Muscle layer of colon (tissue), 2 donors: ENCODE data around the gene SLC38A1.

Experiments
- H3K27ac ChIP-seq: one replicate; pipeline ENCODE4 v1.7.0; 2013; ENCODE audit warnings: low read depth, mild to moderate bottlenecking, low read length, moderate library complexity
- H3K27me3 ChIP-seq, 2 donors: one replicate each; pipeline ENCODE4 v1.7.0; 2013; ENCODE audit warnings: low read length in 2 of 2, mild to moderate bottlenecking in 2 of 2; ENCODE audit not compliant: insufficient read depth in 2 of 2, control insufficient read depth in 1 of 2
- H3K36me3 ChIP-seq: one replicate; pipeline ENCODE4 v1.7.0; 2013; ENCODE audit warnings: mild to moderate bottlenecking, low read length; ENCODE audit not compliant: insufficient read depth
- H3K4me1 ChIP-seq: one replicate; pipeline ENCODE4 v1.7.0; 2013; ENCODE audit warnings: mild to moderate bottlenecking, low read length; ENCODE audit not compliant: insufficient read depth
- H3K4me3 ChIP-seq, 2 donors: one replicate each; pipeline ENCODE4 v1.7.0; 2013; ENCODE audit warnings: low read length in 2 of 2, low read depth in 1 of 2, mild to moderate bottlenecking in 1 of 2, moderate library complexity in 1 of 2
- H3K9ac ChIP-seq: one replicate; pipeline ENCODE4 v1.7.0; 2013; ENCODE audit warnings: low read length
- H3K9me3 ChIP-seq: one replicate; pipeline ENCODE4 v1.7.0; 2013; ENCODE audit warnings: mild to moderate bottlenecking, low read length
- donor health status: abdominal sarcoma.
- donor health status: Adenocarcinoma of cecum.

SLC38A1 gene

DNA sequence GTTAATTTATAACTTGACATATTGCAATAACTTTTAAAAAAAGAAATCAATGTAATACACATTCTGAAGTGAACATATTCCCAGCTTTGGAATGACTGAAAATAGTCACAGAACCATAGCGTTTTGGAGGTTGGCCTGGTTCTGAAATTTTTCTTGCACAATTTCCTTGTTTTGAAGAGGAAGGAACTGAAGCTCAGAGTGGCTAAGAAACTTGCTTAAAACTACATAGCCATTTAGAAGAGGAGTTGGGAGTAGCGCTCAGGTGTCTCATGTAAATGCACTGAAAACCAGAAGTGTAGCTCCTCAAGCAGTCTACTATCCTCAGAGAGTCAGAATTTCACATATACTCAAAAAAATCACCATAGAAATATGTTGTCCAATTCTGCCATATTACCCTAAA is 41.2 kb downstream of the SLC38A1 start:
- Histone ChIP-seq H3K4me3 (no peak overlapping the region), H3K27me3 (no peaks in the 10 kb centered on the region), H3K4me1 (peaks cover 43% of the 10 kb centered on the region), H3K27ac (no peak overlapping the region), H3K9ac (no peak overlapping the region), H3K9me3 (no peaks in the 10 kb centered on the region), H3K36me3 (peaks cover 5% of the 10 kb centered on the region)

DNA sequence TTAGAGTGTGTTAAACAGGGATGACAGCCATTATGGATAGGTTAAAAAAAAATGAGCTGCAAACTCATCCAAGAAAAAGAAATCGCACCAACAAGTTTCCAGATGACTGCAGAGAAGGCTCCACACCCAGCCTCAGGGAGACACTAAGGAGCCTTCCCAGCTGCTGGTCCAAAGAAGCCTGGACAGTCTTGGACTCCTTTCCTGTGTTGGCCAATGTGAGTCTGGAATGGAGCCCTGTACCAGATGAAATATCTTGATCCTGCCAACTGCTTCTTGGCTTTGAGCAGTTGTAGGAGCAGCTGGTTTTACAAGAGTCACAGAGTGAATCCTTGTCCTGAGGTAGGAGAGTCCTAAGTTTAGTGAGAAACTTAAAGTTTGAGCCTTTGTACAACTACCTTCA is 44.5 kb downstream of the SLC38A1 start:
- Histone ChIP-seq H3K4me1 (peaks cover 68% of the 10 kb centered on the region), H3K9me3 (no peaks in the 10 kb centered on the region), H3K4me3 (no peak overlapping the region), H3K9ac (no peak overlapping the region), H3K36me3 (peaks cover 5% of the 10 kb centered on the region), H3K27ac (peak overlapping the region; percentile 48), H3K27me3 (no peaks in the 10 kb centered on the region)

DNA sequence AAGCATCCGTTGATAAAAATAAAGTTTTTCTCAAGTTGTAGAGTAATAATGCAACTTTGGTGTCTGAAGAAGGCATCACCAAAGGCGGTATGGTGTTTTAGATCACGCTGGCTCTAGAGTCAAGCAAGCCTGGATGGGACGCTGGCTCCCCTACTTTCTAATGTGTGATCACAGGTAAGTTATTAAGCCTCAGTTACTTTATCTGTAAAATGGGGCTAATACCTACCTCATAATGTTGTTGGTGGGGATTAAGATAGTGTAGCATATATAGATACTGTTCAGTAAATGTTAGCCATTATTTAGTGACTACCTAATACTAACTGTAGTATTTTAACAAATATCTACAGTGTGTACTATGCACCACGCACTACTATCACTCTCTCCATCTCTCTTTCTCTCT is 45.8 kb downstream of the SLC38A1 start:
- peaks cover 62% of the 10 kb centered on the region for H3K4me1 ChIP-seq
- H3K27me3 ChIP-seq: no peaks in the 10 kb centered on the region
- H3K9me3 ChIP-seq: no peaks in the 10 kb centered on the region
- H3K4me3 ChIP-seq: no peak overlapping the region
- no peak overlapping the region for H3K27ac ChIP-seq
- H3K36me3 ChIP-seq: peaks cover 5% of the 10 kb centered on the region
- no peak overlapping the region for H3K9ac ChIP-seq

DNA sequence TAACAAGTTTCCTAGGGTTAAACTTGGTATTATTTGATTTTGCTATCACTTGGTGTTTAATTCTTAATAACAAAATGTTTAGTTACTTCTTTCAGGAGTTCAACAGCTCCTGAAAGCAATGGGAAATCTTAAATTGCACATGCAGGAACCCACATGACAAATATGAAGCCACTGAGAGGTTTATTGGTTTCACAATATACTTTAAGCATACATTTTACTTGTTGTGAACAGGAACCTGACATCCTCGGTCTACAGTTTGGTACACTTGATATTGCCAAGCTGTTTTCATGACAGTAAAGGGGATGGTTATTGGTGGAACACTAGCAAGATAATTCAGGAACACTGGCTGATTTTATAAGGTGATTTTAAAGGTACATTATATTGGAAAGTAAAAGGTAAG is 46.2 kb downstream of the SLC38A1 start:
- Histone ChIP-seq H3K9me3 (no peaks in the 10 kb centered on the region), H3K36me3 (peaks cover 5% of the 10 kb centered on the region), H3K4me3 (no peak overlapping the region), H3K4me1 (peaks cover 58% of the 10 kb centered on the region), H3K27me3 (no peaks in the 10 kb centered on the region), H3K9ac (no peak overlapping the region), H3K27ac (no peak overlapping the region)

DNA sequence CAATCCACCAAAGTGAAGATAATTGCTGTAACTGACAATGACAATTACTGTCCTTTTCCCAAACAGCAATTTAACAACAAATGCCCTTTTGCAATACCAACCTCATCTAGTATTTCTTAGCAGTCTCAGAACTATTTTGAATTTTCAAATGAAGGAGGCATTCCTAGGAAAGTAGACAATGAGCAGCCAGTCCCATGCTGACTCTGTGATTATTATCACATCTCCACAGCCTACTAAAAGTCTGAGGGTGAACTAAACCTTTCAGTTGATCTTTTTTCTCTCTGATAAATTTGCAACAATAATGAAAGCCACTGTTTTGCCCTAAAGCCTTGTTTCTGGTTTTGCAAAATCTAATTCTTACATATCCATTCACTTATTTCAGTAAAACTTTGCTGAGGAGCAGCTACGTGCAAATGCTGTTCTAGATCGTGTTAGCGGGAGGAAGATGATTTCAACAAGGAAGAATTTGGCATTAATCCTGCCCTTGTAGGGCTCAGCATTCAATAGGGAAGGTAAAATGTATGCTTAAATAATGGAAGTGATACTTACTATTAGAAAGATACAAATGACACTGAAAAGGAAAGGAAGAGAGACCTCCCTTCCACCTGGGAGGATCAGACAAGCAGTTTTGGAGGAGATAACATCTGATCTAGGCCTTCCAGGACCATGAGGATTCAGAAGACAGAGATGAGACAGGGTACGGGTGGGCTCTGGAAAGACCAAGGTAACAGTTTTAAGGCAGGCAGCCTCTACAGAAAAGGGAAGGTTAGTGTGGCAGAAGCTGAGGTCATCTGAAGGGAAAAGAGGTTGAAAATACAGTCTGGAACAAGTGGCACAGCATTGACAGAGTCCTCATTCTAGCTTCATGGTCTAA is 47.4 kb downstream of the SLC38A1 start:
- no peaks in the 10 kb centered on the region for H3K9me3 ChIP-seq
- H3K36me3 ChIP-seq: peaks cover 5% of the 10 kb centered on the region
- no peaks in the 10 kb centered on the region for H3K27me3 ChIP-seq
- no peak overlapping the region for H3K4me3 ChIP-seq
- peak overlapping the region; percentile 4 for H3K27ac ChIP-seq
- H3K4me1 ChIP-seq: peaks cover 54% of the 10 kb centered on the region
- no peak overlapping the region for H3K9ac ChIP-seq

DNA sequence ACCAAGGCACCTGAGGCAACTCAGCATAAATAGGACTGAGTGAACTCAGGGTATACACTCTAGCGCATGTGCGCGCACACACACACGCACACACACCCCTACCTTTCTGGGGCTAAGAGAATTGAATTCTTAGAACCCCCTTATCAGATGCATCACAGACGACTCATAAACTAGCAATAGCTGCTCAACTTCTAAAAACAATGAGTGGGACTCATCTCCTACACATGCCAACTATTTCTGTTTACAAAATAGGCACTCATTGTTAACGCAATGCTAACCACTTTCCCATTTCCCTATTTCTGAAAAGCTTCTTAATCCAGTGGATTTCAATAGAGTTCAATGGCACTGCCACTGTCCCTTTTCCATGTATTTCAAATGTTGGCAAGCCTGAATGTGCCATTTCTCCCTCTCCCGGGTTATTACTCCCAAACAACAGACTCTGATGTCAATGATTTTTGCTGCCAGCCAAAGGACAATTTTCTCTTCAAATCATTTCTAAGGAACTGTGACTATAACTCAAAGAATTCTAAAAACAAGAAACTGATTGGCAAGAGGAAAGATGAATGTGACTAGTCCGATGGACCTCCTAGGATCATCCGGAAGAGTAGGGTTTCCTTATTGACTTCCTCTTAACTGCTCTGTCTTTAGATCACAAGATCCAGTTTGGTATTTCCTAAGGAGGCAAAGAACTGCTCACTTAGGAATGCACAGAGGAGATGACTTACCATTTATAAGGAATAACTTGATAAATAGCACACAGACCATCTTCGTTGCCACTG is 48.8 kb downstream of the SLC38A1 start:
- no peak overlapping the region for H3K9ac ChIP-seq
- peak overlapping the region; percentile 7 for H3K27ac ChIP-seq
- peaks cover 5% of the 10 kb centered on the region for H3K36me3 ChIP-seq
- no peaks in the 10 kb centered on the region for H3K27me3 ChIP-seq
- peaks cover 49% of the 10 kb centered on the region for H3K4me1 ChIP-seq
- H3K9me3 ChIP-seq: no peaks in the 10 kb centered on the region
- no peak overlapping the region for H3K4me3 ChIP-seq

DNA sequence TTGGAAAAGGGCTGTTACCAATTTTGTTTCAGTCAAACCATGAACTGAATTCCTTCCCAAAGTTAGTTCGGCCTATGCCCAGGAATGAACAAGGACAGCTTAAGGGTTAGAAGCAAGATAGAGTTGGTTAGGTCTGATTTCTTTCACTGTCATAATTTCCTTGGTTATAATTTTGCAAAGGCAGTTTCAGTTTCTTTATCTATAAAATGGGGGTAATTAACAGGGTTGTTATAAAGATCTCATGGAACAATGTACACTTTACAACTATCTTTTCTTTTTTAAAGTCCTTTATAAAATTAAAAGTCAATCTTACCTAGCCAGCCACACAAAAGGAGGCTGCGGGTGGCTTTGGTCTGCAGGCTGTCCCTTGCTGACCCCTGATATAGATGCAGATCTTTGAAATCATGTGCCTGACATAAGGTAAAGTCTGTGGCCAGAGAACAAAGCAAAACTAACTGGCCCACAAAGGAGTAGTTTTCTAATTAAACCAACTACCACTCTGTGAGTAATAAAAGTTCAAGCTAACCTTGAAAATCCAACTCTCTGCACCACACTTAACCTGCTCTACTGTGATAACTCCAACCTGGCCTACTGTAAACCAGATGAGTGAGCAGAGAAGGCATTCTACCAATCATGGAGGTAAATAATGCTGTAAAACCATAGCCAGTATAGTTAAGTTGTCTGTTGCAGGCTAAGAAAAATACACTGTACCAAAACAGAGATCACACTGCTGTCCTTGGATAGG is 49.5 kb downstream of the SLC38A1 start:
- Histone ChIP-seq H3K27me3 (no peaks in the 10 kb centered on the region), H3K4me1 (peaks cover 48% of the 10 kb centered on the region), H3K4me3 (no peak overlapping the region)

DNA sequence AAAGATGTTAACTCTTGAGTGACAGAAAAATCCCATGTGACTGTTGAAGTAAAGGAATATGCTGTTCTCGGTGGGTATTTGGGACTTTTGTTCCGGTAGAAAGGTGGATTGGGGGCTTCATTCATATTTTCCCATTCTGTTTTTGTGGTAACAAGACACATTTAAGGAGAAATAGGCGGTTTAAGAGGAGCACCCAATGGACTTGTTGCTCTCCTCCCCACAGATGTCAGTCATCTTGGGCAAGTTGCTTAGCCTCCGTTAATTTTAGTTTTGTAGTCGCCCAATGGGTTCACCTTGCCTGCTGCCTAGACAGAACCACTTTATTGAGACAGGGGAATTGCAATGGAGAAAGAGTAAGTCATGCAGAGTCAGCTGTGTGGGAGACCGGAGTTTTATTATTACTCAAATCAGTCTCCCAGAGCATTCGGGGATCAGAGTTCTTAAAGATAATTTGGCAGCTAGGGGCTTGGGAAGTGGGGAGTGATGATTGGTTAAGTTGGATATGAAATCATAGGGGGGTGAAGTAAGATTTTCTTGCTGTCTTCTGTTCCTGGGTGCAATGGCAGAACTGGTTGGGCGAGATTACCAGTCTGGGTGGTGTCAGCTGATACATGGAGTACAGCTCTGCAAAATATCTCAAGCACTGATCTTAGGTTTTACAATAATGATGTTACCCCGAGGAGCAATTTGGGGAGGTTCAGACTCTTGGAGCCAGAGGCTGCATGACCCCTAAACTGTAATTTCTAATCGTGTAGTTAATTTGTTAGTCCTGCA is 50.3 kb downstream of the SLC38A1 start:
- H3K27ac ChIP-seq: no peak overlapping the region

More for the DNA sequence above, 49.5 kb downstream of the SLC38A1 start:
- Histone ChIP-seq H3K36me3 (peaks cover 5% of the 10 kb centered on the region), H3K27ac (no peak overlapping the region), H3K9me3 (no peaks in the 10 kb centered on the region), H3K9ac (no peak overlapping the region)

DNA sequence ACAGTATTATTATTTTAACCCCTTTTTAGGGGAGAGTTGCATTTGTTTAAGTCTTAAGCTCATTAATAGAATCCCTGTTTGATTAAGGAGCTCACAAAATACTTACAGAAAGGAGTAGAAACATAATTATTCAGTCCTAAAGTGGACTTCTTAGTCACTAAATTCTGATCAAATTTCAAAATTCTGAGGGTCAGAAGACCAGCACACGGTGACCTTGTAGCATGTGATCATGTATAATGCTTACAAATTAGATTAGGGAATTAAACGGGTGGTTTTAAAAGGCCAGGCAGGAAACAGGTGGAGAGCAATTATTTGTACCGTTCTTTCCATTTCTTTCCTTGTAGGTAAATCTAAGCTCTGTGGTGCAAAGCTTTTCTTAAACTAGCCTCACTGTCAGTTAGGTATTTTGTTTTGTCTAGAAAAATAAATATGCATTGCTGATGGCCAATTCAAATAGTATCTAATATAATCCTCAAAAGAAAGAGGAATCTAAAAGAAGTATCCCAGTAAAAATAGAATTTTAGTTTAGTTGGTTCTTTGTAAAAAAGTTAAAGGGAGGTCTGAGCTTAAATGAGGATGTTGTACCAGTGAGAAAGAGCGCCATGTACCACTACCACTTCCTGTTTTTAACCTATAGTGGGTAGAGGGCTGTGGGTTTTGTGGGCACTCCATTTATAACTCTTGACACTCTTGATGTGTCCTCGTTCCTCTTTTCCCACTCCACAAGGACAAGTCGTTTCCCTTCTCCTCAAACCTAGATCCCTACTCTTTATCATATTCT is 51.1 kb downstream of the SLC38A1 start:
- Histone ChIP-seq H3K36me3 (no peaks in the 10 kb centered on the region), H3K27me3 (no peaks in the 10 kb centered on the region), H3K4me3 (no peak overlapping the region), H3K27ac (no peak overlapping the region), H3K9me3 (no peaks in the 10 kb centered on the region), H3K4me1 (peaks cover 39% of the 10 kb centered on the region), H3K9ac (no peak overlapping the region)

More for the DNA sequence above, 50.3 kb downstream of the SLC38A1 start:
- no peak overlapping the region for H3K4me3 ChIP-seq
- peaks cover 5% of the 10 kb centered on the region for H3K36me3 ChIP-seq
- H3K27me3 ChIP-seq: no peaks in the 10 kb centered on the region
- peaks cover 42% of the 10 kb centered on the region for H3K4me1 ChIP-seq
- H3K9me3 ChIP-seq: no peaks in the 10 kb centered on the region
- H3K9ac ChIP-seq: no peak overlapping the region

DNA sequence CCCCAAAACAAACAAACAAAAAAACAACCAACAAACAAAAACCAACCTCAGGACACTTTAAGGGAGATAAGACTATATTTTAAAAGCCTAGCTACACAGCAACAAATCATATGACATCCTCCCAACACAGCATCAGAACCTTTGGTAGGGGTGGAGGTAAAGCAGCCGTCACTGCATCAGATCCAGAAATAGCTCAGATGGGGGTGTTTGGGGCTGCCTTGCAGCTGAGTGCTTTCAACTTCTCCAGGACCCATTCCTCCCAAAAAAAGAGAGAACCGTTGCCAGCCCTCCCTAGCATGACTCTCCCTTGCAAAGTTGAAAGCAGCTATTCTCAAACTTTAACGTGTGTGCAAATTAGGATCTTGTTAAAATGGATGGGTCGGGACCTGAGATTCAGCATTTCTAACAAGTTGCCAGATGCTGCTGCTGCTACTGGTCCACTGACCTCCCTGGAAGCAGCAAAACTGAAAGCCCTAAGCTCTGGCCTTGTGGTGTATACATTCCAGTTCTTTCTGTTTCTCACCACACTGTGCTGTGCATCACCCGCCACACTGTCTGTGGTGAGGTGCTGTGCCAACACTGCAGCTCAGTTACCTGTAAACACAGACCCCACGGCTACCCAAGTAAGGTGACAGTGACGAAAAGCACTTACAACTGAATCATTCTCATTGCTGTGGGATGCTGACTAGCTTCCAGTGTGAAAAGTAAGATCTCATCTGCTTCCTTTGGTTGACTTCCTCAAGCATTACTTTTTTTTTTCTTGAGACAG is 54.0 kb downstream of the SLC38A1 start:
- Histone ChIP-seq H3K9me3 (no peaks in the 10 kb centered on the region), H3K36me3 (no peaks in the 10 kb centered on the region), H3K27me3 (no peaks in the 10 kb centered on the region), H3K4me1 (peaks cover 38% of the 10 kb centered on the region), H3K9ac (no peak overlapping the region), H3K4me3 (no peak overlapping the region), H3K27ac (no peak overlapping the region)
